Hematopoietic multipotent progenitor cell treated with erythropoietin and hydrocortisone succinate and interleukin-3 and kit ligand, for 4 days (in vitro differentiated cells): ENCODE measurements around the gene IL17REL.

Experiments
- DNase-seq: peaks from one replicate; pipeline ENCODE4 v3.0.0-alpha.2; 2015

The IL17REL gene

DNA sequence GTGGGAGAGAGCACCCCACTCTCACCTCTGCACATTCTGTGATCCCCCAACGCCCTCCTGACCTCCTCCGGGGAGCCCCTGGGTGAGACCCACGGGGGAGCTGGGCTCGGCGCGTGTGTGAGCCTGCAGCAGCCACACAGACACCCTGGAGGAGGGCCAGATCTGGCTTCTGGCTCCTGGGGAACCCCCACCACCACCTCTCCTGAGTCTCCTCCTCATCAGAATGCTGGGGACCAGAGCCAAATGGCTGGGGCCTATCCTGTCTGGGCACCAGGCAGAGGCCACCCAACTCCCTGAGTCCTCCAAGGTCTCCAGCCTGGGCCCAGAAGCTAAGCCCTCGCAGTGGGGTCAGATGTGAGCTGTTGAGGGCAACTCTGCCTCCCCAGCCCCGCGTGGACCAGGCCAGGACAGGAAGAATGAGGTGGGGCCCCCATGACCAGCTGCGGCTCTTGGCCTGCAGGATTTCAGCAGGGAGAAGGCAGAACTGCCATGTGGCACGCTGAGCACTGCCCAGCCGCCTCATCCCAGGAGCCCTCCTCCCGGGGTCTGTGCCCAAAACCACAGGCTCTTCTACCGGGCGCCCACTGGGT lies 57.5 kb downstream of the IL17REL start:
- no peak for DNase-seq

DNA sequence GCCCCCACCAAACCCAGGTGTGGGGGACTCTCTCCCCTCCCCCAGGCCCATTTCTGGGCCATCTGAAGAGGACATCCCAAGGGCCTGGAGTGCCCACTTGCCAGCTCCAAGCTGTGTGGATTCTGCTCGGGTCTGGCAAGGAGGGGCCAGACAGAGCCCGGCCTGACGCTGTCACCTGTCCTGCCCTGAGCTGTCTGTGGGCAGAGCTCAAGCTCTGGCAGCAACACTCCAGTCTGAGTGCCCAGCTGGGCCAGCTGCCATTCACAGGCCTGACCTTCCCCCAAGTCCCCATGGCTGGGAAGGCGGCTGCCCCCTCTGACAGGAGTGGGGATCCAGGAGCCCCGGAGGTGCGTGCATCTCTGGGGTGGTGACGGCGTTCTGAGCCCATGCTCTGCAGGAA lies 58.2 kb downstream of the IL17REL start:
- DNase-seq, result no peak

DNA sequence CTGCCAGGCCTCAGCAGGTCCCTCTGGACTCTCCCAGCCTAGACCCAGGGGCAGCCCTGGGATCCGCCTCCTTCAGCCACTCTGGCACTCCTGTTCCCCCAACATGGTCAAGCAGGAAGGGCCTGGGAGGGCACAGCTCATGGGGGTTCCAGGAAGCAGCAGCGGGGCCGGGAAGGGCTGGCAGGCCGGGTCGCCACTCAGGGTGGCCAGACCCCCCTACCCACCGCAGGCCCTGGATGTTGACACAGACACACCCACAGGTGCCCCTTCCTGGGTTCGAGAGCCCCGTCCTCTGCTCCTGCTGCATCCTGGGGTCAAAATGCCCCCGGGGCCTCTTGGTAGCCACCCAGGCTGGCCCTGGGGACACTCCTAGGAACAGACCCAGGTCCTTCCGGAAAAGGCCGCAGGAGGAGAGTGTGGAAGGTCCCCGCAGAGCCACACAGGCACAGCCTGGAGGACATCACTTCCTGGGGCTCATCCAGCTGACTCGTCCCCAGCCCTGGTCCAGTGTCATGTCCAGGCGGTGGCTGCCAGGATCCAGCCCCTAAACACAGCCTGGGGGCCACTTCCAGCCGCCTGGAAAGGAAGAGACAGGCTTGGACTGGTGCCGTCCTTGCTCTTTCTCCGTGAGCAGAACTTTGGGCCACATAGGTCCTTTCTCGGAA lies 58.8 kb downstream of the IL17REL start:
- no peak for DNase-seq

DNA sequence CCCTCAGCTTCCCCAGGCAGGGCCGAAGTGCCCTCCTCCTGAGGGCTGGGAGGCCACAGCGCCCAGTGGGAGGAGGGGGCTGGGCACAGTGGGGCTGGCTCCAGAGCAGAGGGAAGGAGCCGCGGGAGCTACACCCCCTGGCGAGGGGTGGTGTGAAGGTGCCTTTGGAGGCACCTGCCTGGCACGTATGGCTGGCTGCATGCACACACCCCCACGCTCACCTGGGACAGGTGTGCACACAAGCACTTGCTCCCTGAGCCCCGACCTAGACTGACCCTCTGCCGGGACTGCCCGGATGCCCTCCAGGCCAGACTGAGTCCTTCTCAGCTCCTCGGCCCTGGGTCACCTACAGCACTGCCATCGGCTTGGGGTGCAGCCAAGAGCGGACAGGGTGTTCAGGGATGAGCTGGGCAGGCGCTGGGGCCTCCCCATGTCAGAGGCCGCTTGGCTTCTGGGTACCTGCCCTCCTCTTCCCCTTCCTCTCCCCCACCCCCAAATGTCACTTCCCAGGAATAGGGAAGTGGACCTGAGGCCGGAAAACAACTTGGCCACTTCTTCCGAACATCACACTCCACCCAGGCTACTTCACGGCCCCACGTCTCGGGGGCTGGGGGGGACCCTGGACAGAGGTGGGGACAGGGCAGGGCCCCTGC lies 59.4 kb downstream of the IL17REL start:
- no peak for DNase-seq

GRCh38 chr22:49951986-49952896 lies 60.3 kb downstream of the IL17REL start:
- no peak for DNase-seq

GRCh38 chr22:49951678-49951985 lies 60.9 kb downstream of the IL17REL start:
- DNase-seq, result no peak

GRCh38 chr22:49951000-49951677 lies 61.4 kb downstream of the IL17REL start:
- DNase-seq, result no peak

DNA sequence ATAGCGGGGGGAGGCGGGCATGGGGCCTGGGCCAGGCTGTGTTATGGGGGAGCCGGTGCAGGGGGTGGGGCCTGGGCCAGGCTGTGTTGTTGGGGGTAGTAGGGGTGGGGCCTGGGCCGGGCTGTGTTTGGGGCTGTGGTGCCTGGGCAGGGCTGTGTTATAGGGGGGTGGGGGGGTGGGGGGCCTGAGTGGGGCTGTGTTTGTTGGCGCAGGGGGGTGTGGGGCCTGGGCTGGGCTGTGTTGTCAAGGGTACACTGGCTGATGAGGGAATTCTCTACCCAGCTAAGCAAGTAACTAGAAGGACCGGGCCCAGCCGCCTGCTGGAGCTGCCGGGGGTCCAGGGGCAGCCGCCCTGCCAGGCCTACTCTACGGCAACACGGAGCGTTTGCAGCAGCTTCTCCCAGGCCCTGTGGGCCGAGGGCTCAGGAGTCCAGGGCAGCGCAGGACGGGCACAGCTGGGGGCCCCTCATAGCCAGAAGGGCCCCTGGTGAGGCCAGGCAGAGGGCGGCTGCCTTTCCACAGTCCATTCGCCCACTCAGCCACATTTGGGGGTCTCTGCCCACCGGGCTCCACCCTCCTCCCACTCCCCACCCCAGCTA lies 62.1 kb downstream of the IL17REL start:
- no peak for DNase-seq

DNA sequence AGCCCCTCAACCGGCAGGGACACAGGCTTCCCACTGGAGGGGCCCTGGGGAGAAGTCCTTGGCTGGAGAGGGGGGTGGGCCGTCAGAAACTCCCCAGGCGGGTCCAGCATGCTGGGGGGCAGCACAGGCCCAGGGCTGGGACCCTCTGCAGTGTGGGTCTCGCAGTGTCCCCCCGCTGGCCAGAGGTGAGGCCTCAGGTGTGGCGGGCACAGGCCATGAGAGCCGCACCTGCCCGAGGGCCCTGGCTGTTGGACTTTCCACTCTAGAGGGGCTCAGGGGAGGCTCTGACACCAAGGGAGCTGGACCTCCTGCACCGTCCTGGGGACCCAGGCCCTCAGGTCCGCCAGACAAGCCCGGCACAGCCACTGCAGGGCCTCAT lies 62.7 kb downstream of the IL17REL start:
- no peak for DNase-seq

DNA sequence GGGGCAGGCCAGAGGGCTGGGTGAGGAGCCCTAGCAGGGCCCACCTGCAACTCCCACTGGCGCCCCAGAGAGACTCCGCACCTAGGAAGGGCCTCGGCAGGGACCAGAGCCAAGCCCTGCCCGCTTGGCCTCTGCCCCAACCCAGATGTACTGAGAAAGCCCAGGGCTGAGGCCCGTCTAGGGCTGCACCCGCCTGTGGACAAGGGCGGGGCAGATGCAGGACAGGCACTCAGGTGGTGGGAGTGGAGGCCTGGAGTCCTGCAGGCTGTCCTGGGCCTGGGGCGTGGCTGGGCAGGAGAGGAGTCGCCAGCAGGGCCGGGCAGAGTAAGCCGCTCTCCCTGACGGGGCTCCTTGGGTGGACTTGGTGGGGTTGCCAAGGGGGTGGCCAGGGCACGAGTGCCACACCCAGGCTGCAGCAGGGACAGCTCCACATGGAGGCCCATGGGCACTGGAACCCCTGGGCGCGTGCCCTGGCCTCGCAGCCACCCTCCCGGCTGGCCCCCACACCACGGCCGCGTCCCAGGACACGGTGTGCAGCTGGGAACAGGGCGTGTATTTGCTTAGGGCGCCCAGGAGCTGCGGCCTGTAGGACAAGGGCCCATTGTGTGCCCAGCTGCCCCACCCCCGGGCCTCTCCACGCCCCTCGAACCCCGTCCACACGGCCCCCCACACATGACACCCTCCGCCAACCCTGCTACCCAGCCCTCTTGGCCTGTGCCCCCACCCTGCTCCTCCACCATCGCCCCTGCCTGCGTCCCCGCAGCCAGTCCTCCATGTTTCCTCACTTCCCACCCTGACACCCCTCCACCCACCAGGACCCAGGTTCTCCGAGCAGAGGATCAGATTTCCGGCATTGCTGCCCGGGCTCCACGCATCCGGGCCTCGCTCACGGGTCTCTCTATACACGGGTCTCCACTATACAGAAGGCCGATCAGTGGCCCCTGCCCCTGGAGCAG lies 63.3 kb downstream of the IL17REL start:
- no peak for DNase-seq

DNA sequence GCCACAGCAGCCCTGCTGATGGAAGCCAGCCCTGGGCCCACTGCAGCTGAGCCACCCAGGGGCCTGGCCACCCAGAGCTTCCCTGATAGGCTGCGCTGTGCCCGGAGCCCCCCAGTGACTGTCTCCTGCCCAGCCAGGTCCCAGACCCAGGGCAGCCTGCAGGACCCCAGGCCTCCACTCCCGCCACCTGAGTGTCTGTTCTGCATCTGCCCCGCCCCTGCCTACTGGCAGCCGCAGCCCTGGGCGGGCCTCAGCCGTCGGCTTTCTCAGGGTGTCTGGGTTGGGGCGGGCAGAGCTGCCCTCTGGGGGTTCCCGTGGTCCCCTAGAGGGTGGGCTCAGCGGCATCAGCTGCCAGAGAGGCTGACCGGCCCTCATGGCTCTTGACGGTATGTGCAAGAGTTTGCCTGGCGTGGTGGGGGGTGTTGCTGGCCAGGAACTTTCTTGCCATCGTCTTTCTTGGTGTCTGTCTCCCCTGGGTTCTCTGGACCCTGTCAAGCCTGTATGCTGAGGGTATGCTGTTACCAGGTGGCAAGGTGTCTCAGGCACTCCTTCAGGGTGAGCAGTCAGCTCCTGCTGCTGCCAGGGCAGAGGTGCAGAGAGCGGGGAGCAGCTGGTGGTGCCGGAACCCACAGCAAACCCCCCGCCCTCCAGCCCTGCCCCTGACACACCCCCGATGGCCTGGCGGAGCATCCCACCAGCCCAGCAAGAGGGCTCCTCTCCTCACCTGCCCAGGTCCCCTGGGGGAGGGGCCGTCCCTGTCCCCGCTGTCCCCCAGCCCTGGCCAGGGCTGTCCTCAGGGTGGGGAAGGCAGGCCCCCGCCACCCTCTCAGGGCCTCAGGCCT lies 64.2 kb downstream of the IL17REL start:
- no peak for DNase-seq

GRCh38 chr22:49947296-49947622 lies 65.3 kb downstream of the IL17REL start:
- DNase-seq, result no peak

GRCh38 chr22:49946612-49947295 lies 65.8 kb downstream of the IL17REL start:
- no peak for DNase-seq

GRCh38 chr22:49945042-49945794 lies 67.3 kb downstream of the IL17REL start:
- peak; percentile 77 for DNase-seq
